MM.1S (cell line): ENCODE measurements around the gene RBSN.

Experiments used
- EZH2phosphoT487 ChIP-seq: fragments of 300-600 bp; sonication (generic); IDR thresholded peaks from 2 replicates; pipeline ENCODE4 v1.6.1; 2018; ENCODE audit warnings: antibody characterized with exemption, low read length
- TF ChIP-seq, protein P1 (sequence below): fragments of 300-600 bp; sonication (generic); IDR thresholded peaks from 2 replicates; pipeline ENCODE4 v1.5.1; 2016; ENCODE audit warnings: antibody characterized with exemption, low read length, mixed read lengths

DNA sequence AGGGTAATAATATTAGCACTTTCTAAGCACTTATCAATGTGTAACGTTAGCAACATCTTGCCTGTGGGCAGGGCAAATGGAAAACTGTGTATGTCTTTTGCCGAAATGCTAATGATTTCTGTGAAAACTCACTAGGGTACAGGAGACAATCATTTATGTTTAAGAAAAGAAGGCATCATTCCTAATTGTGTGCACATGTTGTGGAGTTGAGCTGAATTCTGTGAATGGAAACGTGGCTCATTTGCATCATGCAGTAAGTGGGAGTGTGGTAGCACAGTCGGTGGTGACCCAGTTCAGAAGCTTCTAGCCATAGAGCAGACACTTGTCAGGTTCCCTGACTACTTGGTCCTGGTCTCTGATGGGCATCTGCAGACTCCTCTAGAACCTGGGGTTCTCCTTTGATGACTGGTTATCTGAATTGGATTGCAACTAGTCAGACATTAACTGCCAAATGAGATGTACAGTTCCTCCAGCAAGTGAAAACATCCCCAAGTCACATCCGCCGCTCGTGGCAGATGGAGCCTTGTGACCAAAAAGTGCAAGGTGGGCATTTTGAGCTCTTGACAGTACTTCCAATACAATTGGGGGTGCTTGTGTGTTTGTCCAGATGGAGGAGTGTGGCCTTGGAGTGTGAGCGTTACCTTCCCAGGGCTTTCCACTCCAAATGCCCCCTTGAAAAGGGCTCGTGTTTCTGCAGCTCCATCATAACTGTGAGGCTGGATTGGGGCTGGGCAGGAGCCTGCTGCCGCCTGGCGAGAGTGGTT is 55.4 kb downstream of the RBSN start:
- TF ChIP-seq EZH2phosphoT487 = no peak
- TF ChIP-seq, protein P1, sequence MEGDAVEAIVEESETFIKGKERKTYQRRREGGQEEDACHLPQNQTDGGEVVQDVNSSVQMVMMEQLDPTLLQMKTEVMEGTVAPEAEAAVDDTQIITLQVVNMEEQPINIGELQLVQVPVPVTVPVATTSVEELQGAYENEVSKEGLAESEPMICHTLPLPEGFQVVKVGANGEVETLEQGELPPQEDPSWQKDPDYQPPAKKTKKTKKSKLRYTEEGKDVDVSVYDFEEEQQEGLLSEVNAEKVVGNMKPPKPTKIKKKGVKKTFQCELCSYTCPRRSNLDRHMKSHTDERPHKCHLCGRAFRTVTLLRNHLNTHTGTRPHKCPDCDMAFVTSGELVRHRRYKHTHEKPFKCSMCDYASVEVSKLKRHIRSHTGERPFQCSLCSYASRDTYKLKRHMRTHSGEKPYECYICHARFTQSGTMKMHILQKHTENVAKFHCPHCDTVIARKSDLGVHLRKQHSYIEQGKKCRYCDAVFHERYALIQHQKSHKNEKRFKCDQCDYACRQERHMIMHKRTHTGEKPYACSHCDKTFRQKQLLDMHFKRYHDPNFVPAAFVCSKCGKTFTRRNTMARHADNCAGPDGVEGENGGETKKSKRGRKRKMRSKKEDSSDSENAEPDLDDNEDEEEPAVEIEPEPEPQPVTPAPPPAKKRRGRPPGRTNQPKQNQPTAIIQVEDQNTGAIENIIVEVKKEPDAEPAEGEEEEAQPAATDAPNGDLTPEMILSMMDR = no peak
